ENCODE measurements around the gene PIP5KL1.

The PIP5KL1 gene

GRCh38 chr9:127913682-127914081 lies 16.9 kb downstream of the PIP5KL1 start:
- DNase-seq (ENCODE audit: low read depth): no peak

GRCh38 chr9:127912882-127913281 lies 17.7 kb downstream of the PIP5KL1 start:
- no peak for DNase-seq (ENCODE audit: low read depth)

- no peak for DNase-seq (ENCODE audit: low read depth)
Measured at GRCh38 chr9:127912296-127912695, 18.3 kb downstream of the PIP5KL1 start.

DNA sequence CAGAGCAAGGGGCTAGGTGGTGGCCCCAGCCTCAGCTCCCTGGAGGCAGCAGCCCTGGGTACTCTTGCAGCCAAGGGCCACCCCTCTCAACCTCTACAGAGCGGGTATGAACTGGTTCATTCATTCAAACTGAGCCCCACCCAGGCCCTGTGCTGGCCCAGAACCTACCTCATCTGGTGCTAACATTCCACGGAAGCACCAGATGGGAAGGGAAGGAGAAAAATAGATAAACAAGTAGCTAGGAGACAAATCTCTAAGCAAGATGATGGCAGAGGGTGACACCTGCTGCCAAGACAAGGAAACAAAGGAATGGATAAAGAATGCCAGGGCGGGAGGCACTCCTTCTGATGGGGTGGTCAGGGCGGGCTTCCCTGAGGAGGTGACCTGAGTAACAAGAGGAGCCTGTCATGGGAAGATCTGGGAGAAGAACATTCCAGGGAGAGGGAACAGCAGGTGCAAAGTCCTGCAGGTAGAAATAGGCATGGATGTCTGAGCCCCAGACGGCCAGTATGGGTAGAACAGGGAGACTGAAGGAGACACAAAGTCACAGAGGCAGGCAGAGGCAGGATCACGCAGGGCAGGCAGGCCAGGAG lies 19.9 kb downstream of the PIP5KL1 start:
- no peak for DNase-seq (ENCODE audit: low read depth)

GRCh38 chr9:127909839-127910273 lies 20.7 kb downstream of the PIP5KL1 start:
- DNase-seq (ENCODE audit: low read depth): no peak

DNA sequence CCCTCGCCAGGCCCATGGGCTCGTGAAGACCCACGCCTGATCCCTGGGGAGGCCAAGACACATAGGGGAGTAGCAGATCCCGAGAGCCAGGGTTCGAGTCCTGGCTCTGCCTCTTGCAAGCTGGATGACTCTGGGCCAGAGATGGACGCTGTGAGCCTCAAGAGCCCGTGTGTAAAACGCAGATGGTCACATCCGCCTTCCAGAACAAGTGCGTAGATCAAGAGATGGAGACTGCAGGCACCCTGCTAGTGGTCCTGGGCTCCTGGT lies 22.0 kb downstream of the PIP5KL1 start:
- DNase-seq (ENCODE audit: low read depth): no peak

DNA sequence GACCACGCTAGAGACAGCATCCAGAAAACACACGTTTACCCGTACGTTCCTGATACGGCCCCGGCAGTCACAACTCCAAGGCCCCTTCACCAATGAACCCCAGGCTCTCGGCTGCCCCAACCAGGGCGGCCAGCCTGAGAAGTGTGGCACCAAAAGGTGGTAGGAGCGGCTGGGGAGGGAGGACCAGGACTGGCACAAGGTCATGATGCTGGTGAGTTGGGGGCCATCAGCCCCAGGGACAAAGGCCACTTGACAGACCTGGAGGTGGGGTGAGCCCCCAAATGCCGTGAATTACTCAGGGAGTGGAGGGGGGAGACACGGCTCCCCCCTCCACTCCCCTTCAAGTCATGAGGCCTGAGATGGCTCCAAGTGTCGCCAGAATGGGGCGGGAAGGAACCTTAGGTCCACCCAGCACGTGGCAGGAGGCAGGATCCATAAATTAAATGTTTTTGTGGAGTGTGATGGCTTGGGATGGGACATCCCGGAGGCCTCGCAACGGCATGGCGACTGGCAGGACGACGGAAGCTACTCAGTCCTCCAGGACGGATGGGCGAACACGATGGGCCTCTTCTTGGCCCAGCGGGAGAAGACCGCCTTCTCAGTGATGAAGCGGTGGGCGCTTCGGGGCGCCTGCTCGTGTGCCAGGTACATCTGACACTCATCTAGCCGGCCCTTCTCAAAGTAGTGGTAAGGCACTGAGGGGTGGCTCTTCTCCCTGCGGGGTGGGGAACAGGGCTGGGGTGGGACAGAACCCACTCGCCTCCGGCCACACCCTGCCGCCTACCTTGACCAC lies 22.5 kb downstream of the PIP5KL1 start:
- DNase-seq (ENCODE audit: low read depth): no peak

DNA sequence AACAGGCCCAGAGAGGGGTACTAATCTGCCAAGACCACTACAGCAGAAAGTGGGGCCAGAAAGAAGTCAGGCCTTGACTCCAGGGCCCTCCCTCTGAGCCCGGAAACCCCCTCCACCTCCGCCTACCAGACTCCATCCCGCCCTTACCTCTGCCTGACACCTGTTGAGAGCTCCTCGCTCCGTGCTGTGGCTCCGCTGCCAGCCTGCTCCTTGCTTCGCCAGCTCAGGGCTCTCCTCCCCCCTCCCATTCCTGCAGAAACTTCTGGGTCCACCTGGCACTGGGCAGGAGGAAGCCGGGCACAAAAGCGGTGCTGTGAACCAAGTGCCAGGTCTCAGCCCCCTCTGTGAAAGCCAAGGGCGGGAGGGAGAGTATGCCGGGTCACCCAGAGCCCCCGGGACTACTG lies 24.8 kb downstream of the PIP5KL1 start:
- DNase-seq (ENCODE audit: low read depth): no peak

GRCh38 chr9:127905004-127905728 lies 25.4 kb downstream of the PIP5KL1 start:
- no peak for DNase-seq (ENCODE audit: low read depth)

DNA sequence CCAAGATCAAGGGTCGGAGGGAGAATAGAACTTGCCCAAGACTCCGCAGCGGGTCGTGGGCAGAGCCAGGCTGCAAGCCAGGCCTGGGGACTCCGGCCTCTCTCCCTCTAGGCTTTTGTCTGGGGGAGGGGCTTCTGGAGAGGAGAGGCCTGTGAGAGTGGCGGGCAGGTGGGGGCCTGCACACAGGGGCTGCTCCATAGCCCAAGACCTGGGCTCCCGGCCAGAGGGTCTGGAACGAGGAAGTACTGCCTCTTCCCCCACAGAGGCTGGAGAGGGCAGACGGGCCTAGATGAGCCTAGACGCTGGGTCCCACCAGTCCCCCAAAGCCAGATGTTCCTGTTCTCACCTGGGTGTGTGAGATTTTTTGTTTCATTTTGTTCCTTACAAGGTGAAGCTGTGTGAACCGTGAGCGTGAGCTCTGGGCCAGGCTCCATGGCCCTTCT lies 26.0 kb downstream of the PIP5KL1 start:
- DNase-seq (ENCODE audit: low read depth): no peak

GRCh38 chr9:127903557-127904475 lies 26.8 kb downstream of the PIP5KL1 start:
- no peak for DNase-seq (ENCODE audit: low read depth)

- no peak for DNase-seq (ENCODE audit: low read depth)
Measured at GRCh38 chr9:127899128-127899943, 31.2 kb downstream of the PIP5KL1 start, which contains the start of gene ST6GALNAC6. Gene ST6GALNAC6 (minus strand): TSS chr9:127899603. CDS start chr9:127897981, 1,622 bp downstream.

DNA sequence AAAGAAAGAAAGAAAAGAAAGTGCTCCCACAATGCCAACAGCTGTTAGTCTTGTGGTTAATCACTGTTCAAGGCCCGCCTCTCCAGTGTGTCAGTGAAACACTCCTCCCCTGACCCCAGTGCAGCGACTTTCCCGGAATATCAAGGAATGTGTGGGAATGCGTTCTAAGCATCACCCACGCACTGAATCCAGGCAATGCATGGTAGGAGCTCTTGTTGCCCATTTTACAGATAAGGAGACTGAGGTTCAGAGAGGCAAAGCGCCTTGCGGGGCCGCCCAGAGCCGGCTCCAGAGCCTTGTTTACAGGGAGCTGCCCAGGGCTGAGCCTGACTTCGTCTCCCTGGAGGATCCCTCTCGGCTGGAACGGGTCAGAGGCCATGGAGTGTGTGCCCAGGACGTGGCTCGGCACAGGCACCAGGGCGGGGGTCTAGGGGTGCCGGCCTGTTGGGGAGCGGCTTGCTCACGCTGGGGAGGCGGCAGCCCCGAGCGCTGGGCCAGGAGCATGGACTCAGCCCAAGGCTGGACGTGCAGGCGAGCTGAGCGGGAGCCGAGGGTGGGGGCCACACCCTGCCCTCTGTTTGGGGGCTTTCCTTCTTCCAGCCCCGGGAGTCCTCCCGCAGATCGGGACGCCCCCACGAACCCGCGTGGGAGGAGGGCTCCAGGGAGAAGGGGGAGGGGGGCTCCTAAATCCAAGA lies 32.0 kb downstream of the PIP5KL1 start:
- DNase-seq (ENCODE audit: low read depth): peak; percentile 85

DNA sequence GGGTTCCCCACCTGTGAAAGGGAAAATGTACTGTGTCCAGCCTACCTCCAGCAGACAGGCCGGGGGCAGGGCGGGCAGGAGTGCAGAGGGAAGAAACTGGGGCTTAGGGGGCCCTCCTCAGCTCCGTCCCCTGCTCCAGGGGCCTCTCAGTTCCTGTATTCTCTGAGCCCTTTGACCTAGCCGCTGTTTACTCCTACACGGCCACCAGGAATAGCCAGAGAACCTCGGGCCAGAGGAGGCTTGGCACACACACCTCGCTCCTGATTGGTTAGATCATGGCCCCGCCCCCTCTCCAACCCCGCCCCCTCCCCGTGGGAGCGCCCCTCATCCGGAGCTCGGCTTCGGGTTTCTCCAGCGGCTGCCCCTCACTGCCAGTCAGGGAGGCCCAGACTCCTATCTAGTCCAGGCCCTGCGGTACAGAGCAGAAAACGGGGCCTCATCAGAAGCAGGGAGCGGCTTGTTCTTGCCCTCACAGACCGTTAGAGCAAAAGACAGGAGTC lies 33.3 kb downstream of the PIP5KL1 start:
- DNase-seq (ENCODE audit: low read depth): no peak

GRCh38 chr9:127896395-127897192 lies 34.0 kb downstream of the PIP5KL1 start:
- DNase-seq (ENCODE audit: low read depth): no peak

GRCh38 chr9:127895811-127896210 lies 34.8 kb downstream of the PIP5KL1 start:
- no peak for DNase-seq (ENCODE audit: low read depth)

DNA sequence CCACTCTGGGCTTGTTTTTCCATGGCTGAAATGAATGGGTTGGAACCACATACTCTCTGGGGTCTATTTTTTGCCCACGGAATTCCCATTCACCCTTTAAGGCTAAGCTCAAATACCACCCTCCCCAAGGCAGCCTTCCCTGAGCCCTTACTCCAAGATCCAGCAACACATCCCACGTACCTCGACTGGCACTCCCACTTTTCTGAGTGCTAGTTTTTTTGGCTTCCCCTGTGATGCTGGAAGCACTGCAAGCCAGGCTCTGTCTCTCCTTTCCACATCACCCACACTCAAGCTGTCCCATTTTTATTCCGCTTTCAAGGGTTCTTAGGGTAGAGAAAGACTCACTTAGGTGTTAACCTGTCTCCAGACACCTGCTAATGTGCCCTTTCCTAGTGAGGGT lies 37.2 kb downstream of the PIP5KL1 start:
- DNase-seq (ENCODE audit: low read depth): no peak

- DNase-seq (ENCODE audit: low read depth): no peak
Measured at GRCh38 chr9:127892831-127893230, 37.7 kb downstream of the PIP5KL1 start.

- DNase-seq (ENCODE audit: low read depth): no peak
Measured at GRCh38 chr9:127890053-127890452, 40.5 kb downstream of the PIP5KL1 start.
